ENCODE data around the gene SORCS1.

Gene SORCS1

GRCh38 chr10:106637873-106638272 lies 526.6 kb downstream of the SORCS1 start:
- ATAC-seq = no peak

DNA sequence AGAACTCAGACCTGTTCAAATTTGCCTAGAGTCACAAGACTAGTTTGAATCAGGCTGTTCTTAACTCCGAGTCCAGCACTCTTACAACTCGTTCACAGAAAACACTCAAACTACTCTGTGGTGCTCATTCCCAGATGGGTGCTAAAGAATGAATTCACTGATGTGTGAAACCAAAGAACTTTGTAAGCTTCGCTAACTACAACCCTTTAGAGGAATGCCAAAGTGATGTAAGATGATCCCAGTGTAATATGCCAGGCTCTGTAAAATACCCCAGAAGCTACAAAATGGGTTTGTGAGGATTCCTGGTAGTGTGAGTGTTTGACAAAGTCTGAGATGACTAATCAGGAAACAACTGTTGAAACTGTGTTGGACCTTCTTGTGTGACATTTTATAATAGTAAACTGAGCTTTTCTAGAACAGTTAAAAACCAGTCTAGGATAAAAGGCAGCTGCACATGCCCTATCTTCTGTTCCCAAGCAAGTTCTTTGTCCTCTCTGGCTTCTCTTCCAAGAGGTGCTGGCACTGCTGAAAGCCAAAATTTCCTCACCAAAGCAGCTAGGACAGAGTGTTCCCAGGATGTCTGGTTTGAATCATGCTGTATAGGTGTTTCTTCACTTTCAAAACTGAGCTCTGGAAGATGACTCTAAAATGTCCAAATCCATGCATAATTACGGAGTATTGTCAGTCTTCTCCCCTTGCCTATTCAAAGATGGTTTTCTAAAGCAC lies 527.6 kb downstream of the SORCS1 start:
- ATAC-seq = no peak

DNA sequence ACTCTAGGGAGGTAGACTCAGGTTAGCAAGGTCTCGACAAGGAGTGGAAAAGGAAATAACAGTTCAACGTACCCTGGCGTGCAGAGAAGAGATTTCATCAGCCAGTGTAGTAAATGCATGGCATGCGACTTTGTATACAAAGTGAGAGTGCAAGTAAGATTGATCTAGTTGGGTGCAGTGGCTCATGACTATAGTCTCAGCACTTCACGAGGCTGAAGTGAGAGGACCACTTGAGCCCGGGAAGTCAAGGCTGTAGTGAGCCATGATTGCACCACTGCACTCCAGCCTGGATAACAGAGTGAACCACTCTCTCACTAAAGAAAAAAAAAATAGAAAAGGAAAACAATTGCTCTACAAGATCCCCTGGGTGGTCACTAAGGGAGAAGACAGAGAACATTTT lies 528.6 kb downstream of the SORCS1 start:
- ATAC-seq = no peak

- ATAC-seq = no peak
These were observed 533.3 kb downstream of the SORCS1 start for GRCh38 chr10:106631016-106631702.

DNA sequence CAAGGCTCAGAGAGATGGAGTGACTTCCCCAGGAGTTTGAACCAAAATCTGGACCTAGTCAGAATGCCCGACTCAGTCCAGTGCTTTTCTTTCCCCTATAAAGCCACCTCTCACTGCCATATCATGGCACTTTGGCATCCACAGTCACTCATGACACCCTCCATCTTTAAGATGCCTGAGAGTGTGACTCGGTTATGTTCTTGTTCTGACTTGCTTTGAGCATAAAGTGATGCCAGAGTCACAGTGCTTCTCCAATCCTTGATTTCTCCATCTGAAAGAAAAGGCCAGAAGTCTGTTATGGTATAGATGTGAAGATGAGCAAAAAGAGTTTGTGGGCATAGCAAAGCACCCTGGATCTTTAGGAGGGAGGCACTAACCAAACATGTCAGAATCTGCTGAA lies 538.1 kb downstream of the SORCS1 start:
- no peak for ATAC-seq

GRCh38 chr10:106625751-106626150 lies 538.8 kb downstream of the SORCS1 start:
- ATAC-seq = no peak

- ATAC-seq = no peak
These were observed 545.2 kb downstream of the SORCS1 start for GRCh38 chr10:106619346-106619745.

DNA sequence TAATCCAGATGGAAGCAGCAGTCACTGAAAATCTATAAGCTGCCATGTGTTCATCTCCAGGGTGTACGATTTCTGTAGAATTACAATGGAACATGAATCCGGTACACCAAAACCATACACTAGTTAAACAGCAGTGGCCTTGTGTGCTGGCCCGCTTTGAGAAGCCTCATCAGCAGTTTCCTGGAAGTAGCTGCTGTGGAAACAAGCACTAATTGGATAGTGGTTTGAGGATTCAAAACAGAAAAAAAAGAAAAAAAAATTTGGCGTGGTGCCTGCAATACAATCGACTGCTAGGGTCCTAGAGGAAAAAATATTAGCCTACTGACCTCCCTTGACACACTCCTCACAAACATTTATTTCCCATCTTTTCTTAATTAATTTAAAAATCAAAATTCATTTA lies 545.9 kb downstream of the SORCS1 start:
- ATAC-seq = no peak

GRCh38 chr10:106615081-106615480 lies 549.4 kb downstream of the SORCS1 start:
- ATAC-seq = no peak

DNA sequence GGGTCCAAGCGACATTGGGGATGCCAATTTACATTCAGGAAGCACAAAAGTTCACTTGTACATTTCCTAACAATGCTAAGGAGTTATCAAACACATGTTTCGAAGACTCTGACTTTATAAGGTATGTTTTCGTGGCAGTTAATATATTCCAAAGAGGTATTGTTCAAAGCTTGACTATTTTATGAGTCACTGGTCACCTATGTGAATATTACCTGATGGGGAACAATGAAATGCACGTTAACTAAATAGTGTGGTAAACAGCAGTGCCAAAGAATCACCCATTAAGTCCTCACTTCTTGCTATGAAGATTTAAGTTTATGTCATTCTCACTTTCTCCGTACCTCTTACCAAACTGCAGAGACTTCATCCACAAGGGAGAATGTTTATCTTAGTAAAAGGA lies 550.2 kb downstream of the SORCS1 start:
- ATAC-seq = no peak

GRCh38 chr10:106612381-106612780 lies 552.1 kb downstream of the SORCS1 start:
- no peak for ATAC-seq

DNA sequence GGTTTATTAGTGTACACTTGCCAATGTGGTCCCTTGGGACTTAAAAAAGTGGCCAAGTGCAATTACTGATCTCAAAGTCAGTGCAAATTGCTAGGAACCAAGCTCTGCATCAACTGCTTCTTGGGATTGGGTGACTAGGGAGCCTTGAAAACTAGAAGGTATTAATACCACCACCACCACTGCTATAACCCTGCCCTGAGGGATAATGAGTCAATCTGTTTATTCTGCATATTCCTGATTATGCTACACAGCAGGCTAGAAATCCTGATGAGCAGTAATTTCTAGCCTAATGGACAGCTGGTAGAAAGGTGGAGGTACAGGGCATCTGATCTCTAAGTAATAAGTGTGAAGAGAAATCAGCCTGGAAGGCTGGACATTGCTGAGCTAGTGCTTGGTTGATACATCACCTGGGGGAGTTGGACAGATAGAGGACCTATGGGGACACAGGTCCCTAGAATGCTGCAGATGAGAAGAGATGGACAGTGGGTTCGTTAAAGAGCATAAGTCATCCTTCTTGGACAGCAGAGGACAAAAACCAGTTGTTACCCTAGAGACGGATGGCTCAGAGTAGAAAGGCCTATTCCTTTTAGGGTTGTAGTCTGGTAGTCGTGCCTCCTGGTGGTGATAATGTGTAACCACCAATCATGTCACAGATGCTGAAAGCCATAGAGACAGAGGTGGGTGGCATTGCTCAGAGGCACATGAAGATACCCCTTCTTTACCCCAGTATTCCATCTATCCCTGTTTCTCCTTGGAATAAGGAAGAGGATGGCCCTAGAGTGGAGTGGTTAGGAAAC lies 554.8 kb downstream of the SORCS1 start:
- no peak for ATAC-seq

- ATAC-seq = no peak
These were observed 556.4 kb downstream of the SORCS1 start for GRCh38 chr10:106608066-106608465.

- no peak for ATAC-seq
These were observed 569.2 kb downstream of the SORCS1 start for GRCh38 chr10:106595281-106595680.

- no peak for ATAC-seq
These were observed 570.6 kb downstream of the SORCS1 start for GRCh38 chr10:106593876-106594275.

GRCh38 chr10:106592396-106592795 lies 572.1 kb downstream of the SORCS1 start:
- no peak for ATAC-seq

DNA sequence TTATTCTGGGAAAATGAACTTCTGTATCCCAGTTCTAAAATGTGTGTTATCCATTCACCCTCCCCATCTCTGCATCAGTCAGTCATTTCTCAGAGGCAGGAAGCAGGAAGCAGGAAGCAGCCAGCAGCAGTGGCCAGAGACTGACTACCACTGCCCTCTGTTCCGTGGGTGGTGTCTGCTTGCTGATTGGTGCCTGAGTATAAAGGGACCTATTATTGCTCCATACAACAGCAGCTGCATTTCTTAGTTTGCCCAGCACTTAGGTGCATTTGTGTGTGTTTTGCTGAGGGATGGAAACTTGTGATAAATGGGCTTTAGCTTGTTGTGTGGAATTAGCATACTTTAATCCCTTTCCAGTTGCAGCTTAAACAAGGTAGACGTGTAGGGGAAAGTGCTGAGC lies 582.2 kb downstream of the SORCS1 start:
- ATAC-seq = no peak

DNA sequence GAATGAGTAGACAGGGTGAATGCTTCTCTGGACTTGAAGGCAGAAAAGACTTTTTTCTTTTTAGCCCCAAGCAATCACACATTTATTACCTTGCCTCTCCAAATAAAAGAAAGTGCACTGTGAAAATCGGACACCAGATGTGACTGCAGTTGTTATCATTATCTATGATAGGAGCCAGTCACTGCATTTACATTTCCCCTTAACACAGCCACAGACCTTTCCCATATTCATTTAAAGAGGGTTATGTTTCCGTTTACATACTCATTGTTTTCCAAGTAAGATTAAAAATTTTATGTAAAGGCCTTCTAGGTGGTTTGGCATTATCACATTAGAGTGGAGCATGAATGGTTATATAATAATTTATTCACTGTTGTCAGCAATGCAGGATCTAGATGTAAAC lies 586.8 kb downstream of the SORCS1 start:
- no peak for ATAC-seq

- ATAC-seq = no peak
These were observed 587.2 kb downstream of the SORCS1 start for GRCh38 chr10:106577266-106577665.

DNA sequence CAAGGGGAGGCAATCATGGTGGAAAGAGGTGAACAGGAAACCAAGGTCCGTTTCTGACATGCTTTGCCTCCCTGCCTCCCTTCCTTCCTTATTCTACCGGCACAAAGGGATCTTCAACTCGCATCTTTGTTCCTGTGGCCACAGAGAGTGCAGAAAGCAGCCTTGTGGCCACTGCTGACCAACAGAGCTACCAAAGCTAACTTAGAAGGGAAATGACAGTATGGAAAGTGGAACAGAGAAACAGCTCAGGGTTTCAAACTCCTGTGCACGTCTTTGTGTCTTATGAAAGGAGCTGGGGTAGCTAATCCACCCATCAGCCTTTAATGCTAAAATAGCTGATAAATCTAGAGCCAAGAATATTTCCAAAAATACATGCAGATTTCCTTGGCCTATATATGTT lies 588.0 kb downstream of the SORCS1 start:
- no peak for ATAC-seq

- no peak for ATAC-seq
These were observed 591.4 kb downstream of the SORCS1 start for GRCh38 chr10:106573106-106573505.

- no peak for ATAC-seq
These were observed 593.1 kb downstream of the SORCS1 start for GRCh38 chr10:106571192-106571946.

DNA sequence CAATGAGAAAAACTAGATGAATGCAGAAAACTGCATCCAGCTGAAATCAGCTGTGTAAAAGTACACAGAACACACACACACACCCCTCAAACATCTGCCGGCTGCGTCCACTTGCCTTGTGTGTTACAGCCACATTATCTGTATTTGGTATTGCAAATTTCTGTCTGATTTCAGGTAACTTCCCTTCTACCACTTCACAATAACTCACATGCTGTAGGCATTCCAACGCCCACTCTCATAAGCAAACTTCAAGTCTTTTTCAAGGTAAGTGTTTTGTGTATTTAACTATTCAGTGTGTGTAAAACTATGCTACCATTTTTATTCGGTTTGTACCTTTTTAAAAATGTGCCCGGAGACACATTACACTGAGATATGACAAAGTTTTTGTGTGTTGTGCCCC lies 594.2 kb downstream of the SORCS1 start:
- no peak for ATAC-seq
